Neural cell (in vitro differentiated cells): ENCODE measurements around the gene ATP6AP1.

Experiments
- EP300 ChIP-seq: fragments of 450-650 bp; conservative IDR thresholded peaks from 2 replicates; pipeline ENCODE4 v1.6.1; 2014; ENCODE audit warnings: antibody characterized with exemption, mild to moderate bottlenecking, moderate library complexity; ENCODE audit not compliant: poor library complexity, severe bottlenecking
- EZH2 ChIP-seq: fragments of 200-600, 300-800 bp; shearing (Covaris generic), sonication (generic); IDR thresholded peaks from 2 replicates; pipeline ENCODE4 v1.6.1; 2014; ENCODE audit warnings: antibody characterized with exemption, low read length, borderline replicate concordance, mild to moderate bottlenecking; ENCODE audit not compliant: insufficient read depth, poor library complexity, severe bottlenecking
- POLR2AphosphoS5 ChIP-seq: IDR thresholded peaks from 2 replicates; pipeline ENCODE4 v1.6.1; 2012
- RAD21 ChIP-seq: fragments of 450-650 bp; conservative IDR thresholded peaks from 2 replicates; pipeline ENCODE4 v1.6.1; 2014; ENCODE audit warnings: antibody characterized with exemption, mild to moderate bottlenecking, moderate library complexity
- SMC3 ChIP-seq: fragments of 450-650 bp; conservative IDR thresholded peaks from 2 replicates; pipeline ENCODE4 v1.6.1; 2014; ENCODE audit warnings: antibody characterized with exemption, mild to moderate bottlenecking, moderate library complexity; ENCODE audit not compliant: poor library complexity
- TAF1 ChIP-seq: IDR thresholded peaks from 2 replicates; pipeline ENCODE4 v1.6.1; 2012; ENCODE audit warnings: low read depth
- TF ChIP-seq, protein P1 (sequence below): fragments of 450-650 bp; IDR thresholded peaks from 2 replicates; pipeline ENCODE4 v1.5.1; 2014; ENCODE audit warnings: antibody characterized with exemption, mild to moderate bottlenecking, moderate library complexity; ENCODE audit not compliant: poor library complexity, severe bottlenecking
- TF ChIP-seq, protein P2 (sequence below): IDR thresholded peaks from 2 replicates; pipeline ENCODE4 v1.6.1; 2012; ENCODE audit warnings: borderline replicate concordance

DNA sequence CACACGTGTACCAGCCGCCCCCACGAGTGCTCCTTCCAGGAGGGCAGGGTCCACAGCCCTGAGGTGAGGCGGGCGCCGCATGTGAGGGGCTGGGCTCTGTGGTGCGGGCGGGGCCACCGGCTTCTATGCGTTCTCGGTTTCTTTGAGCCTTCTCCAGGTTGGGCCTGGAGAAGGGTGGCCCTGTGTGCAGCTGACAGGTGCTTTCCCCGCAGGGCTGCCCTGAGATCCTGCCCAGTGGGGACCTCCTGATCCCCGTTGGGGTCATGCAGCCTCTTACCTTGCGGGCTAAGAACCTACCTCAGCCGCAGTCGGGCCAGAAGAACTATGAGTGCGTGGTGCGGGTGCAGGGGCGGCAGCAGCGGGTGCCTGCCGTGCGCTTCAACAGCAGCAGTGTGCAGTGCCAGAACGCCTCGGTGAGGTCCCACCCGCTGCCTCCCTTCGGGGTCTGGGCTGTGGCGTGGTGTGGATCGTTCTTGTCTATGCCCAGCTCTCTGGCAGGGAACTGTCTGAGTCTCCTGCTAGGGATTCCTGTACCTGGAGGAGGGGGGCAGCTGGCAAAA, 36.4 kb downstream of the ATP6AP1 start:
- TF ChIP-seq, protein P1, sequence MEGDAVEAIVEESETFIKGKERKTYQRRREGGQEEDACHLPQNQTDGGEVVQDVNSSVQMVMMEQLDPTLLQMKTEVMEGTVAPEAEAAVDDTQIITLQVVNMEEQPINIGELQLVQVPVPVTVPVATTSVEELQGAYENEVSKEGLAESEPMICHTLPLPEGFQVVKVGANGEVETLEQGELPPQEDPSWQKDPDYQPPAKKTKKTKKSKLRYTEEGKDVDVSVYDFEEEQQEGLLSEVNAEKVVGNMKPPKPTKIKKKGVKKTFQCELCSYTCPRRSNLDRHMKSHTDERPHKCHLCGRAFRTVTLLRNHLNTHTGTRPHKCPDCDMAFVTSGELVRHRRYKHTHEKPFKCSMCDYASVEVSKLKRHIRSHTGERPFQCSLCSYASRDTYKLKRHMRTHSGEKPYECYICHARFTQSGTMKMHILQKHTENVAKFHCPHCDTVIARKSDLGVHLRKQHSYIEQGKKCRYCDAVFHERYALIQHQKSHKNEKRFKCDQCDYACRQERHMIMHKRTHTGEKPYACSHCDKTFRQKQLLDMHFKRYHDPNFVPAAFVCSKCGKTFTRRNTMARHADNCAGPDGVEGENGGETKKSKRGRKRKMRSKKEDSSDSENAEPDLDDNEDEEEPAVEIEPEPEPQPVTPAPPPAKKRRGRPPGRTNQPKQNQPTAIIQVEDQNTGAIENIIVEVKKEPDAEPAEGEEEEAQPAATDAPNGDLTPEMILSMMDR, result no peak
- TF ChIP-seq POLR2AphosphoS5, result no peak
- no peak for TF ChIP-seq TAF1
- no peak for TF ChIP-seq EZH2
- TF ChIP-seq RAD21, result no peak
- TF ChIP-seq, protein P2, sequence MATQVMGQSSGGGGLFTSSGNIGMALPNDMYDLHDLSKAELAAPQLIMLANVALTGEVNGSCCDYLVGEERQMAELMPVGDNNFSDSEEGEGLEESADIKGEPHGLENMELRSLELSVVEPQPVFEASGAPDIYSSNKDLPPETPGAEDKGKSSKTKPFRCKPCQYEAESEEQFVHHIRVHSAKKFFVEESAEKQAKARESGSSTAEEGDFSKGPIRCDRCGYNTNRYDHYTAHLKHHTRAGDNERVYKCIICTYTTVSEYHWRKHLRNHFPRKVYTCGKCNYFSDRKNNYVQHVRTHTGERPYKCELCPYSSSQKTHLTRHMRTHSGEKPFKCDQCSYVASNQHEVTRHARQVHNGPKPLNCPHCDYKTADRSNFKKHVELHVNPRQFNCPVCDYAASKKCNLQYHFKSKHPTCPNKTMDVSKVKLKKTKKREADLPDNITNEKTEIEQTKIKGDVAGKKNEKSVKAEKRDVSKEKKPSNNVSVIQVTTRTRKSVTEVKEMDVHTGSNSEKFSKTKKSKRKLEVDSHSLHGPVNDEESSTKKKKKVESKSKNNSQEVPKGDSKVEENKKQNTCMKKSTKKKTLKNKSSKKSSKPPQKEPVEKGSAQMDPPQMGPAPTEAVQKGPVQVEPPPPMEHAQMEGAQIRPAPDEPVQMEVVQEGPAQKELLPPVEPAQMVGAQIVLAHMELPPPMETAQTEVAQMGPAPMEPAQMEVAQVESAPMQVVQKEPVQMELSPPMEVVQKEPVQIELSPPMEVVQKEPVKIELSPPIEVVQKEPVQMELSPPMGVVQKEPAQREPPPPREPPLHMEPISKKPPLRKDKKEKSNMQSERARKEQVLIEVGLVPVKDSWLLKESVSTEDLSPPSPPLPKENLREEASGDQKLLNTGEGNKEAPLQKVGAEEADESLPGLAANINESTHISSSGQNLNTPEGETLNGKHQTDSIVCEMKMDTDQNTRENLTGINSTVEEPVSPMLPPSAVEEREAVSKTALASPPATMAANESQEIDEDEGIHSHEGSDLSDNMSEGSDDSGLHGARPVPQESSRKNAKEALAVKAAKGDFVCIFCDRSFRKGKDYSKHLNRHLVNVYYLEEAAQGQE, result no peak
- TF ChIP-seq EP300, result no peak
- no peak for TF ChIP-seq SMC3
